DLD1 (cell line): ENCODE data around the gene DEFB112.

Source experiments
- in situ Hi-C: cut with HindIII; loops from 2 replicates; pipeline ENCODE4 v1.10.0; 2017; ENCODE audit warnings: low sequenced_read_pairs

The DEFB112 gene, protein sequence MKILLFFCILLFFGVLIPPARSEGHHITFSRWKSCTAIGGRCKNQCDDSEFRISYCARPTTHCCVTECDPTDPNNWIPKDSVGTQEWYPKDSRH

DNA sequence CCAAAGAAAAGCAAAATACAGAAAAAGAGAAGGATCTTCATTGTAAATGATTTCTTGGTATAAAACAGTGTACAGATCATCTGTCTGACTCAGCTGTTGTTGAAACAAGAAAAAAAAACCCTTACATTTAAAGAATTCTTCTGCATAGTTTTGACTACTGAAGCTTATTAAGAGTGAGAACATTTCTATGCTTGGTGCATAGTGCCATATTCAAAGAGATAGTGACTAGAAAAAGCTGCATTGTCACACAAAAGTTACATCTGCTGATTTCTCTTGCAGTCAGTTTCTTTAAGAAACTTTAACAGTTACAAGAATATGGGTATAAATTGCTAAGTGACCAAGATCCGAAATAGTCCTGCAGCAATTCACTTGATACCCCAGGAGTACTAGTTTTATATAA lies at the start of gene DEFB112:
DEFB112 (minus strand) TSS at position 101 of the 400 bp plus-strand sequence; CDS start at position 41, 60 bp downstream.
- in situ Hi-C loops = no loop called here

DNA sequence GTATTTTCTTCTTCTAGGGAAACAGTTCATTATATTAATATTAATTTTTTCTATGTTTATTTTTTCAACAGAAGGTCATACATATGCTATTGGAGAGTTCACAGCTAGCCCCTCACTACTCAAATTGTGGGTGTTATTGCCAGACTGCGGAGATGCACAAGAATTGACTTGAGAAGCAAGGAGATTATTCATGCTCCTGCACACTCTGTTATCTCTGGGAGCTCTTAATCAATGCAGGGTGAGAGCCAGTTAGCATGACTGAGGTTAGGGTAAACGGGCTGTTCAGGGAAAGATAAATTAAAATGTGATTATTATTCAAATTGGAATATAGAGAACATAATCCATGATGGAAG lies 48.9 kb upstream of the DEFB112 start:
- in situ Hi-C loops = no loop called here

DNA sequence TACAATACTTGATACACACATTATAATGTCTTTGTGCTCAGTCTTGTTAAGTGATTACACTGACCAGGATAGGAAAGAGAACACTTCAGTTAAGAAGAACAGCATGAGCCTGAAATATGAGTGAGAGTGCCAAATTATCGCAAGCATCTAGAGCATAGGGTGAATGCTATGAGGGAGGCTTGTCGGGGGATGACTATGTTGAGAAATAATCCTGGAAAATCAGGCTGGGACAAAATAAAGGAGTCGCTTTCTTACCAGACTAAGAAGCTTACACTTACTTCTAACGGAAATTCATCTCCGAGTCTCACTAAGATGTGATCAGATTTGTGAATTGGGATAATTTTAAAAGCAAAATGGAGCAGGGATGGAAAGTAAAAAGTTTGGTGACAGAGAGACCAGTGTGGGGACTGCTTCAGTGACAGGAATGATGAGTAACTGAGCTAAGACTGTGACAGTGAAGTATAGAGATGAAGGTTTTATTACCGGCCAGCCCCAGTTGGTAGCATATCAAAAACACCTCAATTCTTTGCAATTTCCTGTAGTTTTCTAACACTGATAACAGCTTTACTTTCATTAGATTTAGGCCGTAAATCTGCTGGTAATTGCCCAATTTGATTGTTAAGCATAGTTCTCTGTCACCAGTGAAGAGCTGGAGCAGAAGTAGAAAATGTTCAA lies 48.4 kb upstream of the DEFB112 start:
- in situ Hi-C loops = no loop called here

DNA sequence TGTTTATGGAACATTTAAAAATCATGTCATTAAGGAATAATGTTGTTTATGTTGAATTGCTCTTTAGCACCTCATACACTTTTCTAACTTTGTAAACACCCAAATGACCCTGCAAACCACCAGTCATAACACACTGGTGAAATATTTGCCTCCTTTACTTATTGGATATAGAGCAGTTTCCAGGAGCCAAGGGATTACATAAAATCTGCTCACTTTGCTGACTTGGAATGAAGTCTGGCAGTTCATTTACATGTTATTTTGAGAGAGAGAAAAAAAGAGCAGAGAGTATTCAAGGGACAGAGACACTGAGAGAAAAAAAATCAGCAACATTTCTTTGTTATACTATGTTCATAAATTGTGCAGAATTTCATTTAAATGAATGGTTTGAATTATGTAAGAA lies 46.6 kb upstream of the DEFB112 start:
- in situ Hi-C loops = no loop called here

DNA sequence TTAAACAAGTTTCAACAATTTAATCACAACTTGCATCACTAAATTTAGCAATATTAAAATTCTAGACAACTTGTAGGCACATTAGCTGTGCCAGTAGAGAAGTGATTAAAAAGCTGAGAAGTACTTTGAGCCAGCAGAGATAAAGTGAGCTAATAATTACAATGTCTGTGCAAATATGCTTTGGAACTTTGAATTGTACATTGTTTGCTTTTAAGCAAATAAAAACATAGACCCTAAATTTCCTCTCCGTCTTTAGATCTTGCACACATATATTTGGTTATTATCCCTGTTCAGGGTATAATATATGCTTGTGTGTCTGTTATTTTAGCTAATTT lies 44.2 kb upstream of the DEFB112 start:
- in situ Hi-C loops = no loop called here

DNA sequence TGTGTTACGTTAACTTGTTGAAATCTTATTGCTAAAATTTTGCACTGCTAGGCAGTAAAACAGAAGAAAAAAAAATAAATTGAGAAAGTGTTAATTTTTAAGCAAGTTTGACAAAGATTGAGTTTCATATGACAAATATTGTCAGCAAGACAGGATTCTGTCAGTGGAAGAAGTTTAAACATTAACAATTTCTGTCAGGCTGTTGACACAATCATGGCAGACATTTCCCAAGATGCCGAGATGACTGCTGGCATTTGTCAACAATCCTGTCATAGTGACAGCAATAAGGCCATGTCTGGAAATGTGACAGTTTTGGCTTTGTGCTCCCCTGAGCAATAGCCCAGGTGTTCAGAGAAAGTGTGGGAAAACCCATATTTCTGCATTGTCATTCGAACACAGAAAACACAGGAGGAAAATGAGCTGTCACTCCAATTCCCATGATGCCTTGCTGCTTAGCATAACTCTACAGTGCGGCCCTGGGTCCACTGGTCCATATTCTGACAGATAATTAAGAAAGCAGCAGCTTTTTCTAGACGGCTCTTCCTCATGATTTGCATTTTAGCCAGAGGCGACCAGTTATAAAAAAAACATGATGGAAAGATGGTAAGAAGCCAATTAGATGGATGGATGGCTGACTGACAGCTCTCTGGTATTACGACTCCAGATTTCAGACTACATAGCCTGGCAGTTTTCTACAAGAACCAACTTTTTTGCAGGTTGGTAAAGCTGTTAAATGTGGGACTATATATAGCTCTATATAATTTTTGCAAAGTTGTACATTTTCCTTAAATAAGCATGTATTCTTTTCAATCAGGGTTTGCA lies 43.6 kb upstream of the DEFB112 start:
- in situ Hi-C loops = no loop called here

DNA sequence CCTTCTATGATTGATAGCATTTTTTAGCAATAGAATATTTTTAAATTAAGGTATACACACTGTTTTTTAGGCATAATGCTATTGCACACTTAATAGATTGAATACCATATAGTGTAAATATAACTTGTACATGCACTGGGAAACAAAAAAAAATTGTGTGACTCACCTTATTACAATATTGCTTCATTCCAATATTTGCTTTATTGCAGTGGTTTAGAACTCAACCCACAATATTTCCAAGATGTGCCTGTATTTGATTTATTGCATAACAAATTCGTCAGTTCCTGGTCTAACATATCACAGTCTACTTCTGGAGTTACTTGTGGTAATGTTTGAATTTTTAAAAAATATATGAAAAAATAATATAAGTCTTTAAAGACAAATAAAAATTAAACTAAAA lies 41.9 kb upstream of the DEFB112 start:
- in situ Hi-C loops = no loop called here

DNA sequence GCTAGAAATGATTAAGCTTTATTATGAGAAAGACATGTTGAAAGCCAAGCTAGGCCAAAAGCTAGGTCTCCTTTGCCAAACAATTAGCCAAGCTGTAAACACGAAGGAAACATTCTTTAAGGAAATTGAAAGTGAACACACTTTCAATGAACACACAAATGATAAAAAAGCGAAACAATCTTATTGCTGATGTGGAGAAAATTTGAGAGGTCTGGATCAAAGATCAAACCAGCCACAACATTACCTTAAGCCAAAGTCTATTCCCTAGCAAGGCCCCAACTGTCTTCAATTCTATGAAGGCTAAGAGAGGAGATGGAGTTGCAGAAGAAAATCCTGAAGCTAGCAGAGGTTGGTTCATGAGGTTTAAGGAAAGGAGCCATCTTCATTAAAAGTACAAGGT lies 40.2 kb upstream of the DEFB112 start:
- in situ Hi-C loops = no loop called here

DNA sequence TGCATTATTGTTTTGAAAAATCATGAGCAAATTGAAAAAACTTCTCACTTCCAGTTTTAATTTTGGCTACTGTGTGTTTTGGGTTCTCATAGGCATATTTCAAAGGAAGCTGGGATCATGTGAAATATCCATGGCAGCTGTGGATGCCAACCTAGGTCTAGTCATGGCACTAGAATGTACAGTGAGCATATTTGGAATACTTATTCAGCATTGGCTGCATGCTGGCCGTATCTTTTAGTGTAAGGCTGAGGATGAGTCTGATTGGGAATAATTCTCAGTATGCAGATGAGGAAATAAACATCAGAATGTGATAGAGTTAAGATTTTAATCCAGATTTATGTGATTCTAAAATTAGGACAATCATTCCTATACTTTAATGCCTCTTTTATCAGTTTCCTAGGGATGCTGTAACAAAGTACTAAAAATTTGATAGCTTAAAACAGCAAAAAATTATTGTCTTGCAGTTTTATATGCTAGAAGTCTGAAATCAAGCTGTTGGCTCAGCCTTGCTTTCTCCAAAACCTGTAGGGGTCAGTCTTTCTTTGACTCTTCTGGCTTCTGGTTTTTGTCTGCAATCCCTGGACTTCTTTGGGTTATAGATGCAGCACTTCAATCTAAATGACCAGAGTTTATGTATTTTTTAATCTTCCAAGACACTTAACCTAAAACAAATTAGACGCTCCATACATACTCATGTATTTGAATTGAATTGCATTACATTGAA lies 37.7 kb upstream of the DEFB112 start:
- in situ Hi-C loops = no loop called here

DNA sequence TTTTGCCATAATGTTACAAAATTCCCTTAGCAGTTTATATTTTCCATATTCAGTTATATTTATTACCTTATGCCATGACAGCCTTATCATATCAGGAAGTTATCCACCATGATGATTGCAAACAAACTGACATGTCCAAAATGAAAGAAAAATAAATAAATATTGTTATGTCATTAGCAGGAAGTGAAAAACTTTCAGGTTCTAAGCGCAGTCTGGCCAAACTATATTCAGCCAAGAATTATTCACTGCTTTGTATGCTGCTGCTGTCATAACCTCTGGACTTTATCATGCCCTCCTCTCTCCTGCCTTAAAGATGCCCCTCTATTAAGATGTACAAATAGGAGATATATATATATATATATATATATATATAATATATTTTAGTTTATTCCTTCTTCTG lies 27.7 kb upstream of the DEFB112 start:
- in situ Hi-C loops = no loop called here

DNA sequence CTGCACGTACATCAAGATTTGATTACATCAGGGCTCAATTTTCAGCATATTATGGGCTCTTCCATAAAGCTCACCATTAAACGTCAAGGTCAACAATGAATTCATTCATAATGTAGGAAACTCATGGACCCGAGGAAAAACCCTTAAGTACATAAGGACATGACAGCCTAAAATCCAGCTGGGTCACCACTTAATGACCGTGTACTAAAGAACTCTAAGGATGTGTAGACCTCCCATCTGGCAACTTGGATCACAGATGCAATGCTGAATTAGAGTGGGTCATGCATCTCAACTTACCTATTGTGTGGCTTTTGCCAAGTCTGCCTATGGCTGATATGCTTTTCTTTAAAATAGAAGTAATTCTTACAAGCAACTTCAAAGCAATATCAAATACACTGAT lies 26.7 kb upstream of the DEFB112 start:
- in situ Hi-C loops = no loop called here

DNA sequence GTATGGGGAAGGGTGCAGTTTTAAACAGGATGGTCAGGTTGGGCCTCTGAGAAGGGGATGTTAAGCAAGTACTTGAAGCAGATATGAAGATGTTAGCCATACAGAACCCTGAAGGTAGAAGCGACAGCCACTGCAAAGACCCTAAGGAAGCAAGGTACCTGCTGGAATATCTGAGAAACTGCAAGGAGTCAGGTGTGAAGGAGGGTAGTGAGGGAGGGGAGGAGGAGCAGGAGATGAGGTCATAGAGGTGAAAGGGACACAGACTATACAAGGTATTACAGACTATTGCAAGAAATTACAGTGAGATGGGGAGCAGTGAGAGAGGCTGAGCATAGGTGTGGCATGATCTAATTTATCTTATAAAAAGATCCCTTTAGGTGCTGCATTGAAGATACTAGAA lies 22.2 kb upstream of the DEFB112 start:
- in situ Hi-C loops = no loop called here

DNA sequence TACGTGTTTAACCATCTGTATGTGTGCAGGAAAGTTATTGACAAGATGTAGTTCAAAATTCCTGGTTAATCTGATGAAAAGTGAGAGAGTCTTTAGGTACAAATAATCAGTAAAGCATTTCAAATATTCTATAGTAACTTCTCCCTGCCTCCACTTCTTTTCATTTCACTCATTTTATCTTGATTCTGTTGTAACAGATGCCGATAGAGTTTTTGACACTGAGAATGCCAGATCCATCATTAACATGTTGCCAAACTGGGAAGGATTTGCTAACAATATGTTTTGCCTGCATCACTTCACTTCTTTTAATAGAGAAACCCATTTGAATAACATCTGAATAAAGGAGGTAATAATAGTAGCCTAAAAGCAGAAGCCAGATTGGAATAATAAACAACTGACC lies 20.4 kb upstream of the DEFB112 start:
- in situ Hi-C loops = no loop called here

DNA sequence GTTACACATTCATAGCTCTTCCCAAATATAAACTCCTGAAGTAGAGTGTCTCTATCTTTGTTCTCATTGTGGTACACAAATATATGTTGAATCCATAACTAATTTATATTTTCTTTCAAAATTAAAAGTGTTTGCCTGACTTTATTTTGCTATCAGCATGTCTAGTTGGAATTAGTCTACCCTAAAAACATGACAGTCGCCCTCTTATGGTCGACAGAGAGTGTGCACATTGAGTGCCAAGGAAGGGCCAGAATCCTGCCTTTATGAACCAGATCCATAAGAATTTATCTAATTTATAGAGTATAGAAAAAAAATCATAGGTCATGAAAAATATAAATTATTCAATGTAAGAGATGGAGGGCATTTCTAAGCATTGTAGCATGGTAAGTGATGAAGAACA lies 12.3 kb upstream of the DEFB112 start:
- in situ Hi-C loops = no loop called here

DNA sequence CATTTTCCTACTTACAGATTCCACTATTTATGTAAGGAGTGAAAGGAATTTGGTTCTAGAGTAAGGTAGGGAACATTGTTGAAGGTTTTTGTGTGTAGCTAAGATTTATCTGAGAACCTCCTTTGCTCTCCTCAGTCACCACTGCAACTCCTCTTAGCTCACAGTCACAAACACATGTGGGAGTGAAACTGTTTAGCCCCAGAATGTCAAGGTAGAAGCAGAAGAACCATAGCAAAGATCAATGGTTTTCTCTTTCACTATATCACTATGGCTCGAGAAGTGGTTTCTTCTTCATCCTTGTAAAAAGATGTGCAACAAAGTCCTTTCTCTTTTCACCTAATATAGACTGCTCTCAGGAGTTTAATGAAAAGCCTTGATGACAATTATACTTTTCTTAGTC lies 6.5 kb upstream of the DEFB112 start:
- in situ Hi-C loops = no loop called here

DNA sequence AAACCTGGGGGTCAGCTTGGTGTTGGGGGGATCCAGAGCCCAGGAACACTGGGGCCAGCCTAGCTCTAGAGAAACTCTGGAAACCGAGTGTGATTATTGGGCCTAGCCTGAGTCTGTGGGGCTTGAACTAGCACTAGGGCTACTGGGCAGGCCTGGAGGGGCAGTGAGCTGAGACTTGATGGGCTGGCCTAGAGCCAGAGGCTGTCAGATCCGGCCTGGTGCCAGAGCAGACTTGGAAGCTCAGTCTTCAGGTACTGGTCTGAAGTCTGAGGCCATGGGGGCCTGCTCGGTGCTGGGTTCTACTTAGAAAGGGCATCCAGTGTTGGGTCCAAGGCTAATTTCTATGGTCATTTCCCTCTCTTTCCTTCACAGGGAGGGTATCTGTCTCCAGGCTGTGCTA lies 2.7 kb downstream of the DEFB112 start:
- in situ Hi-C loops = no loop called here

DNA sequence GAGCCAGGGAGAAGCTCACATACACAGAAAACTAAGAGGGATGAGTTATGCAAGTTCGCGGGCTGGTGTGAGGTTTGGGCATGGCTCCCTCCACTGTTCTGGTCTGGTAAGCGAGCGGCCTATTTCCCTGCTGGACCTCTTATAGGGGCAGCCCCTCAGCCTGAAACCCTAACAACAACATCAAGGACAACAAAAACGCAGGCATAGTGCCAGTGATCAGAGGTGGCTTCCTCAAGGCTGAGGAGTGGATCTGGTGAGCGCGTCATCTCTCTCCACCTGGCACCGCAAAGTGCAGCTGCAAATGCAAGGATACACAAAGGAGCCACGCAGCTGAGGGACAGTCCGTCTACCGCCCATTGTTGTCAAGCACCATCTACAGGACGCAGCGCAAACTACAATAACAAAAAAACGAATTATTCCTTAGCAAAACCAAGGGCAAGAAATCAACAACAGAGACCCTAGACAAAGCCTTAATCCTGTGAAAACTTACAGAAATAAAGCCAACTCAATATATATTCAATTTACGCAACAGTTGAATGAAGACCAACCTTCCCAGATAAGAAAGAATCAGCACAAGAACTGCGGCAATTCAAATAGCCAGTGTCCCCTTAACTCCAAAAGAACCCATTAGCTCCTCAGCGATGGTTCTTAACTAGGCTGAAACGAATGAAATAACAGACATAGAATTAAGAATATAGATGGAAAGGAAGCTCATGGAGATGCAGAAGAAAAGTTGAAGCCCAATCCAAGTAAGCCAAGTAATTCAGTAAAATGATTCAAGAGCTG lies 18.8 kb downstream of the DEFB112 start:
- in situ Hi-C loops = no loop called here

DNA sequence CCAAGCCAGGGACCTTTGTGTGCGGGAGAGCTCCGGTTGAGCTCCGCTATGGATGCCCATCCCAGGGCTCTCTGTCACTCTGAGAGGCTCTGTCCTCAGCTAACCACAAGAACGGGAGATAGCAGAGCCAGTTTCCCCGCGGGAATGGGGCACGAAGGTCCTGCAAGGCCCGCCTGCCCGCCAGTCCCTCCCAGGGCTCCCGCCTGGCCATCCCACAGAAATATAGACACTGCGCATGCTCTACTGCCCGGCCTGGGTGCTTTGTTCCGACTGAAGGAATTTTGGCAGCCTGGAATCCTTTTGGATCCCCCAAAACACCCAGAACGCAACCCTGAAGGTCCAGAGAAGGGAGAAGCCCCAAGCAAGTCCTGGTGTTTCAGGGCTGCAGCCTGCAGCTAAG lies 19.4 kb downstream of the DEFB112 start:
- in situ Hi-C loops = no loop called here

DNA sequence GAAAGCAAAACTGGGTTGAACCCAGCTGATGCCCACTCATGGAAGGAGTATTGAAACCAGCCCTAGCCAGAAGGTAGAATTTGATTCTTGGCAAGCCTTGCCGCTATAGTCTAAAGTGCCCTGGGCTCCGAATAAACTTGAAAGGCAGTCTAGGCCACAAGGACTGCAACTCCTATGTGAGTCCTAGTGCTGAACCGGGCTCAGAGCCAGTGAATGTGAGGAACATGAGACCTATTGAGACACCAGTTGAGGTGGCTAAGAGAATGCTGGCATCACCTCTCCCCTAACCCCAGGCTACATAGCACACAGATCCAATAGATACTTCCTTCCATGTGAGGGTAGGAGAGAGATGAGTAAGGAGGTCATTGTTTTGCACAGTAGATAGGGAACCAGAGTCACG lies 24.5 kb downstream of the DEFB112 start:
- in situ Hi-C loops = no loop called here

DNA sequence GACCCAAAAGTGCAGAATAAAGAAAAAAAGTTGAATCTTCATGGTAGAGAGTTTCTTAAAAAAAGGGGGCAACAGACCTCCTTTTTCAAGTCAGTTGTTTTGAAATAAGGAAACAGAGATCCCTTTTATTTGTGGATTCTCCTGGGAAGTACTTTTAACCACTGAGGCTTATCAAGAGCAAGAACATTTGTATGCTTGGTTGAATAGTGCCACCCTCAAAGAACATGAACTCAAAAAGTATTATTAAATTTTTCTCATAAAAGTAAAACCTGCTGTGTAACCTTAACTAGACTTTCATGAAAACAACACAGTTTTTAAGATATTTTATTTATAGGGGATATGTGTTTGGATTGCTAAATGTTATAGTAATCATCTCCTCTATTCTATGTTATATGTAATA lies 27.8 kb downstream of the DEFB112 start, which contains the start of gene DEFB110:
DEFB110 (minus strand) TSS at position 101 of the 400 bp plus-strand sequence; CDS start at position 42, 59 bp downstream.
- in situ Hi-C loops = no loop called here

DNA sequence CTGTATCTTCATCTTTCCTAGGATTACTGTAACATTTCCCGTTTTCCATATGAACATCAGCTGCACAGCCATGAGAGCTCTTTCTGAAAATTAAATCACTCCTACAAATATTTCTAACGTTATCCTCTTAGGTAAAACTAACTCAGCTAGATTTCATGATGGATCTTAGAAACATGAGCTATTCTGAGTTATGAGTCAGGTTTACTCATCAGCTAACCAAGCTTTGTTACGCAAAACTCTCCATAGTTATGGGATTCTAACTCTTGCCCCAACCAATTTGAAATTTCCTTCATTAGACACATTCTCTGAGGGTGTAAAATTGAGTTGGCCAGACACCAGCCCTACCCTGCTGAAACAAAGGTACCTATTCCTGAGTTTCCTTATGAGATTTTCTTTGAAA lies 41.9 kb downstream of the DEFB112 start:
- in situ Hi-C loops = no loop called here
